NT2/D1 (cell line): ENCODE data around the gene NETO2.
"Not testable (repeated sequence)": the region's sequence is repeated elsewhere in the genome, so short reads cannot be mapped to it uniquely, and the experiment has no call there.

Source experiments
- SUZ12 ChIP-seq: IDR thresholded peaks from 2 replicates; pipeline ENCODE4 v1.6.1; 2011; ENCODE audit not compliant: insufficient read length, insufficient read depth; ENCODE audit errors: extremely low read depth
- YY1 ChIP-seq: IDR thresholded peaks from 2 replicates; pipeline ENCODE4 v1.6.1; 2011; ENCODE audit not compliant: insufficient read length, insufficient read depth
- ZNF274 ChIP-seq: IDR thresholded peaks from 2 replicates; pipeline ENCODE4 v1.6.1; 2011; ENCODE audit warnings: mild to moderate bottlenecking, low read depth, low read length

- not testable (repeated sequence) for TF ChIP-seq ZNF274, SUZ12, YY1
These were observed 84.6 kb downstream of the NETO2 start for GRCh38 chr16:47059130-47059529.
